ENCODE data around the gene AGO3. TPM values are rescaled to one million over a fixed set of nuclear protein-coding genes. Genes with fewer than 3 reads are reported as not detected.

The AGO3 gene
- total and polyA plus RNA-seq, 2 donors (not counting 3 experiments of a cell fraction or from before 2014, with no cell fraction given) = 10.4 to 21.1 TPM

- Histone ChIP-seq H3K9me1 (replicated peaks; ENCODE audit: control insufficient read depth, extremely low read depth, insufficient read depth, low read length) (no peaks in the 10 kb centered on the region), H3K36me3 (ENCODE audit: control insufficient read depth in 2 of 2, extremely low read depth in 1 of 2, insufficient read depth in 2 of 2, low read length in 2 of 2) (peaks cover 4 to 9% of the 10 kb centered on the region in 2 experiments), H2AFZ (ENCODE audit: low read depth, low read length) (no peak overlapping the region), H4K20me1 (replicated peaks; ENCODE audit: control insufficient read depth, extremely low read depth, insufficient read depth, low read length) (no peaks in the 10 kb centered on the region), H3K27me3 (ENCODE audit: control insufficient read depth in 2 of 2, insufficient read depth in 2 of 2, low read length in 2 of 2) (no peaks in the 10 kb centered on the region), H3K4me1 (ENCODE audit: control insufficient read depth, extremely low read depth, insufficient read depth, low read length) (no peaks in the 10 kb centered on the region), H3K27ac (ENCODE audit: insufficient read depth, low read depth, low read length) (no peak overlapping the region), H3K4me2 (ENCODE audit: insufficient read depth, low read length) (no peak overlapping the region), H3K79me2 (ENCODE audit: control insufficient read depth, insufficient read depth, low read length) (no peaks in the 10 kb centered on the region), H3K9me3 (replicated peaks; ENCODE audit: control insufficient read depth, insufficient read depth, low read length) (no peaks in the 10 kb centered on the region), H3K4me3 (replicated peaks in 1 of 3; ENCODE audit: insufficient read depth in 1 of 3, low read depth in 1 of 3, low read length in 3 of 3) (no peak overlapping the region), H3K9ac (replicated peaks; ENCODE audit: extremely low read depth, insufficient read depth, low read length) (no peak overlapping the region)
- no peak for FAIRE-seq
- ChIA-PET POLR2A (no interaction called here), CTCF (interaction anchor here (0.8 to 0.9 kb wide), 2 partner anchors 11 to 12 kb away, joined by 3 read pairs; partner anchors contain the start of gene AGO1)
- DNase-seq (ENCODE audit: low read depth, low spot score) = no peak
- BruUV-seq (replicated peaks) = no TSS peak
- intact Hi-C loops (cut with micrococcal nuclease) (no loop called here), dilution Hi-C loops (cut with MboI; ENCODE audit: extremely low pct_ligation_motif_present, low sequenced_read_pairs) (no loop called here)
- TF ChIP-seq MYC (IDR thresholded peaks at IDR 0.05; ENCODE audit: low read depth, low read length) = no peak
- no peak for TF ChIP-seq POLR2A (IDR thresholded peaks at IDR 0.05; ENCODE audit: low read depth, low read length)
- TF ChIP-seq, protein P1, sequence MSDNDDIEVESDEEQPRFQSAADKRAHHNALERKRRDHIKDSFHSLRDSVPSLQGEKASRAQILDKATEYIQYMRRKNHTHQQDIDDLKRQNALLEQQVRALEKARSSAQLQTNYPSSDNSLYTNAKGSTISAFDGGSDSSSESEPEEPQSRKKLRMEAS (IDR thresholded peaks at IDR 0.05; ENCODE audit: insufficient read depth, insufficient read length) = no peak
- no peak for TF ChIP-seq GATA2 (IDR thresholded peaks at IDR 0.05; ENCODE audit: insufficient read depth, insufficient read length, low read depth, low read length)
- TF ChIP-seq, protein P2, sequence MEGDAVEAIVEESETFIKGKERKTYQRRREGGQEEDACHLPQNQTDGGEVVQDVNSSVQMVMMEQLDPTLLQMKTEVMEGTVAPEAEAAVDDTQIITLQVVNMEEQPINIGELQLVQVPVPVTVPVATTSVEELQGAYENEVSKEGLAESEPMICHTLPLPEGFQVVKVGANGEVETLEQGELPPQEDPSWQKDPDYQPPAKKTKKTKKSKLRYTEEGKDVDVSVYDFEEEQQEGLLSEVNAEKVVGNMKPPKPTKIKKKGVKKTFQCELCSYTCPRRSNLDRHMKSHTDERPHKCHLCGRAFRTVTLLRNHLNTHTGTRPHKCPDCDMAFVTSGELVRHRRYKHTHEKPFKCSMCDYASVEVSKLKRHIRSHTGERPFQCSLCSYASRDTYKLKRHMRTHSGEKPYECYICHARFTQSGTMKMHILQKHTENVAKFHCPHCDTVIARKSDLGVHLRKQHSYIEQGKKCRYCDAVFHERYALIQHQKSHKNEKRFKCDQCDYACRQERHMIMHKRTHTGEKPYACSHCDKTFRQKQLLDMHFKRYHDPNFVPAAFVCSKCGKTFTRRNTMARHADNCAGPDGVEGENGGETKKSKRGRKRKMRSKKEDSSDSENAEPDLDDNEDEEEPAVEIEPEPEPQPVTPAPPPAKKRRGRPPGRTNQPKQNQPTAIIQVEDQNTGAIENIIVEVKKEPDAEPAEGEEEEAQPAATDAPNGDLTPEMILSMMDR (IDR thresholded peaks at IDR 0.05; ENCODE audit: extremely low read depth in 1 of 2, insufficient read depth in 1 of 2, low read depth in 1 of 2, low read length in 2 of 2) = no peak
- TF ChIP-seq EZH2 (IDR thresholded peaks at IDR 0.05; ENCODE audit: borderline replicate concordance, low read depth, low read length, severe bottlenecking) = no peak
- TF ChIP-seq JUN (IDR thresholded peaks at IDR 0.05; ENCODE audit: borderline replicate concordance, insufficient read depth, insufficient read length, low read depth) = no peak
- no peak for TF ChIP-seq FOS (IDR thresholded peaks at IDR 0.05; ENCODE audit: borderline replicate concordance, insufficient read depth, low read length)
- no peak for TF ChIP-seq POLR2AphosphoS5 (IDR thresholded peaks at IDR 0.05; ENCODE audit: insufficient read depth, low read depth, low read length)
Observed at GRCh38 chr1:35894183-35894582, 36.7 kb upstream of the AGO3 start.

Measured in endothelial cell of umbilical vein (primary cell).